Activated naive CD8-positive, alpha-beta T cell treated with anti-CD3 and anti-CD28 coated beads, Interleukin-2, amount 10 ng/mL, durations not matched to agents 7 days and 5 days (primary cell): ENCODE measurements around the gene MYRIP. TPM values are rescaled to one million over a fixed set of nuclear protein-coding genes. Genes with fewer than 3 reads are reported as not detected.
"Not testable (repeated sequence)": the region's sequence is repeated elsewhere in the genome, so short reads cannot be mapped to it uniquely, and the experiment has no call there.

ENCODE experiments used
- ATAC-seq: fragments of 150-1000 bp; cut with Tn5 transposase; one replicate; pipeline ENCODE4 v1.10.0; 2021; ENCODE audit warnings: low read depth, moderate library complexity
- POLR2A ChIA-PET: fragments of 350-600 bp; sonication (Branson Sonifier 250); formaldehyde crosslinking; loops from one replicate; lab custom pipeline; 2021; ENCODE audit warnings: antibody characterized with exemption; lab: Charles Lee
- DNase-seq: peaks from one replicate; pipeline ENCODE4 v3.0.0; 2021
- H3K27ac Mint-ChIP-seq: one replicate; pipeline ENCODE4 v1.8.0; 2022; ENCODE audit warnings: mild to moderate bottlenecking, mixed read lengths
- H3K27me3 Mint-ChIP-seq: one replicate; pipeline ENCODE4 v1.8.0; 2022; ENCODE audit warnings: mild to moderate bottlenecking, moderate library complexity, mixed read lengths
- H3K36me3 Mint-ChIP-seq: one replicate; pipeline ENCODE4 v1.8.0; 2021; ENCODE audit warnings: mild to moderate bottlenecking, mixed read lengths
- H3K4me1 Mint-ChIP-seq: one replicate; pipeline ENCODE4 v1.8.0; 2021; ENCODE audit warnings: mixed read lengths
- H3K4me3 Mint-ChIP-seq: one replicate; pipeline ENCODE4 v1.8.0; 2022; ENCODE audit warnings: mild to moderate bottlenecking, moderate library complexity, mixed read lengths
- H3K9me3 Mint-ChIP-seq: one replicate; pipeline ENCODE4 v1.8.0; 2021; ENCODE audit warnings: mixed read lengths
- total RNA-seq, 2 experiments: library from RNA; stranded (reverse); gene quantifications; one replicate each; pipeline ENCODE4 v1.2.3, GENCODE V29; 2021

Gene MYRIP
- total RNA-seq, 2 experiments from 2014 or later, result not detected

- H3K4me3 Mint-ChIP-seq, result no peak overlapping the region
- no peaks in the 10 kb centered on the region for H3K36me3 Mint-ChIP-seq
- no peaks in the 10 kb centered on the region for H3K4me1 Mint-ChIP-seq
- POLR2A ChIA-PET, result no interaction called here
- H3K9me3 Mint-ChIP-seq, result no peaks in the 10 kb centered on the region
- H3K27me3 Mint-ChIP-seq, result no peaks in the 10 kb centered on the region
- ATAC-seq (no peak), DNase-seq (no peak)
- no peak overlapping the region for H3K27ac Mint-ChIP-seq
These were observed 449.1 kb downstream of the MYRIP start for GRCh38 chr3:40258555-40258954.

DNA sequence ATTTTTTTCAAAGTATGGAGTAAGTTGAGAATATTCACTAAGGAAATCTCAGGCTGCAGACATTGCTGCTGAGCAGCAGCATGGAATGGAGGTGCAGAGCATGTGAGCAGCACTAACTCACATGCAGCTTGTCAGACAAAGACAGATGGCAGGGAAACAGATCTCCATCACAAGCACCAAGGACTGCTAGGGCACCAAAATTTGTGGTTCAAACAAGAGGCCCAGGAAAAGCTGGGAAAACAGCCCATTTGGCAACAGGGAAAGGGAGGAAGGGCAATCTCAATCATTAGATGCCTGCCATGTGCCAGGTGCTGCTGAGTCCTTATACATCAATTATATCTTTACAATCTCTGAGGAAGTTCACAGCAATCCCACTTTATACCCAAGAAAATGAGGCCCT, 452.9 kb downstream of the MYRIP start:
- POLR2A ChIA-PET, result no interaction called here
- Mint-ChIP-seq H3K36me3 (no peaks in the 10 kb centered on the region), H3K4me1 (no peaks in the 10 kb centered on the region), H3K9me3 (no peaks in the 10 kb centered on the region), H3K27me3 (no peaks in the 10 kb centered on the region), H3K27ac (no peak overlapping the region), H3K4me3 (no peak overlapping the region)
- DNase-seq, result no peak
- no peak for ATAC-seq

DNA sequence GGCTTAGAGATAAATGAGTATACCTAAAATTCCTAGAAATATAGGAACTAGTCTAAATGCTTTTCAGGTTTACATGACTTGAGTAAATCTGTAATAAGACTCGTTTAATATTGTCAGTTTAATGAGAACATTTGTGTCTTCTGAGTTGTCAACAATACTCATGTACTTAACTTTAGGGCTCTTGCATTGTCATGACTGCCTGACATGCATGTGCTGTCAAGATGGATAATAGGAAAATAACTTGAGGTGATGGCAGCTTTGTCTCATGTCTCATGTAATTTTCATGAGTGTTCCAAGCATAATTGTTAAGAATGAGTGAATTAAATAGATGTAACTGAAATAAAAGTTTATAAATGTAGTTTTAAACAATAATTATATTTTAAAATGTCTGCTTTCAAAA, 455.0 kb downstream of the MYRIP start:
- POLR2A ChIA-PET, result no interaction called here

DNA sequence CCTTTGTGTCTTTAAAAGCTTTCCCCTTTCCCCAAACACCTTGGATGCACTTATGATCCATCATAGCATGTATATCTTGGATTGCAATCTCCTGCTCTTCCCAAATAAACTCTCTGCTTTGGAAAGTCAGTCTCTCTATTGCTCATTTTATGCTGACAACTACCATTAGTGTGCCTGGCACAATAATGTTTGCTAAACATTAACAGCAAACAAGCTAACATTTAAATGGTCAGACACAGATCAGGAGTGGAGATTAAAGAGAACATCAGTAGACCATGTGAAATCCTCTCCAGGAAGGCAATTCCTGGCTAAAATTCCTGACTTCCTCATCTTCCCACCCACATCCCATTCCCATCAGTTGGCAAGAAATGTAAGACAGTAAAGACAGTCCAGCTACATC, 455.8 kb downstream of the MYRIP start:
- no peaks in the 10 kb centered on the region for H3K36me3 Mint-ChIP-seq
- no peaks in the 10 kb centered on the region for H3K27me3 Mint-ChIP-seq
- ATAC-seq (no peak), DNase-seq (no peak)
- no peak overlapping the region for H3K27ac Mint-ChIP-seq
- H3K9me3 Mint-ChIP-seq, result no peaks in the 10 kb centered on the region
- no peaks in the 10 kb centered on the region for H3K4me1 Mint-ChIP-seq
- POLR2A ChIA-PET, result no interaction called here
- no peak overlapping the region for H3K4me3 Mint-ChIP-seq

More for the DNA sequence above, 455.0 kb downstream of the MYRIP start:
- H3K4me3 Mint-ChIP-seq, result no peak overlapping the region
- ATAC-seq (no peak), DNase-seq (no peak)
- no peak overlapping the region for H3K27ac Mint-ChIP-seq
- no peaks in the 10 kb centered on the region for H3K4me1 Mint-ChIP-seq
- H3K27me3 Mint-ChIP-seq, result no peaks in the 10 kb centered on the region
- H3K9me3 Mint-ChIP-seq, result no peaks in the 10 kb centered on the region
- no peaks in the 10 kb centered on the region for H3K36me3 Mint-ChIP-seq

DNA sequence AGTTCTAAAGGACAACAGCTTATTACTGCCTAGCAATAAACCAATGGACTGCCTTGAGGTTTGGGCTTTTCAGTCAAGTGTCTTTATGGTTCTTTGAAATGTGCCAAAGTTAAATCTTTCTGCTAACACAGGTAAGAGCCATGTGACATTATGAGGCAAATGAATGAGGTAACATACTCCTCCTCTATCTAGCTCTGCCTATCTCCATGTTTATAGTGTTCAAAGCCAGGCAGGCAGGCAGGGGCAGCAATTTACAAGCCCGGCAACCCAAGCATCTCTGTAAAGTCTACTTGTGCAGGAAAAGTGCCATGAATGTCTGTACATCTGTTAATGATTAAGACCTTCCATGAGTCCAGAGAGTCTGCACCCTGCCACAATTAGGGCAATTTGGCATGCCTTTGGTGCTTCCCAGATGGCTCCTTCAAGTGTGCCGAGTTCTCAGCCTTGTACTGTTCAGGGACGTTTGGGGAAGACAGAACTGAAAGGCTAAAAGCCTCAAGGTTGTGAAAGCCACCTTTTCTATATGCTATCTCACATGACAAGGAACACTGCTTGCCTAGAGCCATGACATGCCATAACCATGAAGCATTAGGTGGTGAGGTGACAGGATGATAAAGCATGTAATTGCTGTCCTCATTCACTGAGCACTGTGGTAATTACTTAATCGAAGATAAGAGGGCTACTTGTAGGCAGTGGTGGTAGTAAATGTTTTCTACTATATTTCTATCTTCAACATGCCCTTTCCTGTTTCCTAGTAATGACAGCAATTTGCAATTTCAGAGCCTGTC, 458.7 kb downstream of the MYRIP start:
- Mint-ChIP-seq H3K27ac (no peak overlapping the region), H3K9me3 (peaks cover 4% of the 10 kb centered on the region), H3K4me1 (peaks cover 2% of the 10 kb centered on the region), H3K36me3 (no peaks in the 10 kb centered on the region), H3K4me3 (no peak overlapping the region), H3K27me3 (no peaks in the 10 kb centered on the region)
- POLR2A ChIA-PET, result no interaction called here
- DNase-seq, result no peak
- no peak for ATAC-seq

DNA sequence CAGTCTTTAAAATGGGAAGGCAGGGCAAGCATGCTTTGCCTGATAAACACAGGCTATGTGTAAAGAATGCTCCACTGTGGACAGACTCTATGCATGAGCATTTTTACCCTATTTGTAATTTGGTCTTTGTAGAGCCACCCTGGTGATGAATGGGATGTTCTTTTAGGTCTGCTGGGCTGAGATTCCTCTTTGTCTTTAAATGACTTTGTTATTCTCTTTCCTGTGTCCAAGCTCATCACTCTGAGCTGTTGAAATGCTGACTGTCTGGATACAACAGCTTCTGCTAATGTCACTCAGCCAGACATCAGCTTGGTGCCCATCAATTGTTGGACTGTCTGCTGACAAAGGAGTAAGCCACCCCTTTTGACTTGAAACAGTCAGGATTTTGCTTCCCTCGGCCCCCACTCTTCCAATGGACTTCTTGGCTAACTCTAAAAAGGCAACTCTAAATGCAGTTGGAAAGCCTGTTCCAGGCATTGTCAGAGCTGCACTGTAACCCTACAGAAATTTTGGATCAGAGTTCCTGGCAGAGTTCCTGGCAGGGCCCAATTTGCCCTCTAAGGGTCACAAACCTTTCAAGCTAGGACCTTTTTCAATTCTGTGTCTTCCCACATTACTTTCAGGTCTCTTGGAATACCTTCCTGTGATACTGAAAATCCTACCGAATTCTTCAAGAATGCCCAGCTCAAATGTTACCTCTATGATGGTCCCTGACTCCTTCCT, 459.6 kb downstream of the MYRIP start:
- H3K27me3 Mint-ChIP-seq, result no peaks in the 10 kb centered on the region
- H3K4me1 Mint-ChIP-seq, result peaks cover 2% of the 10 kb centered on the region
- POLR2A ChIA-PET, result no interaction called here
- ATAC-seq (no peak), DNase-seq (no peak)
- H3K9me3 Mint-ChIP-seq, result peaks cover 4% of the 10 kb centered on the region
- no peaks in the 10 kb centered on the region for H3K36me3 Mint-ChIP-seq
- no peak overlapping the region for H3K27ac Mint-ChIP-seq
- no peak overlapping the region for H3K4me3 Mint-ChIP-seq

GRCh38 chr3:40278791-40279190, 469.4 kb downstream of the MYRIP start:
- DNase-seq (no peak), ATAC-seq (no peak)
- peaks cover 1% of the 10 kb centered on the region for H3K4me1 Mint-ChIP-seq
- POLR2A ChIA-PET, result no interaction called here
- peaks cover 2% of the 10 kb centered on the region for H3K36me3 Mint-ChIP-seq
- H3K9me3 Mint-ChIP-seq, result no peaks in the 10 kb centered on the region
- H3K27me3 Mint-ChIP-seq, result no peaks in the 10 kb centered on the region
- no peak overlapping the region for H3K4me3 Mint-ChIP-seq
- no peak overlapping the region for H3K27ac Mint-ChIP-seq

DNA sequence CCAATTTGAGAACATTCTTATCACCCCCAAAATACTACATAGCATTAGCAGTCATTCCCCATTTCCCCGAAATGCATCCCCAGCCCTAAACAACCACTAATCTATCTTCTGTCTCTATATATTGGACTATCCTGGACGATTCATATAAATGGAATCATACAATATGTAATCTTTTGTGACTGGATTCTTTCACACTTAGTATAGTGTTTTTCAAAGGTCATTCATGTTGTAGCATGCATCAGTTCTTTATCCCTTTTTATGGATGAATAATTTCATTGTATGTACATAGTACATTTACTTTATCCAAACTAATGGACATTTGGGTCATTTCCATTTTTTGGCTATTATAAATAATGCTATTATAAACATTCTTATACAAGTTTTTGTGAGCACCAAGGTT, 472.6 kb downstream of the MYRIP start:
- Mint-ChIP-seq H3K4me3 (no peak overlapping the region), H3K9me3 (no peaks in the 10 kb centered on the region), H3K27ac (no peak overlapping the region), H3K27me3 (no peaks in the 10 kb centered on the region), H3K4me1 (peaks cover 1% of the 10 kb centered on the region), H3K36me3 (no peaks in the 10 kb centered on the region)
- no peak for ATAC-seq
- POLR2A ChIA-PET, result no interaction called here
- DNase-seq, result no peak

- ATAC-seq, POLR2A ChIA-PET, H3K36me3 Mint-ChIP-seq, H3K4me3 Mint-ChIP-seq, DNase-seq, H3K27ac Mint-ChIP-seq, H3K4me1 Mint-ChIP-seq, H3K9me3 Mint-ChIP-seq, H3K27me3 Mint-ChIP-seq: not testable (repeated sequence)
These were observed 473.6 kb downstream of the MYRIP start for GRCh38 chr3:40283057-40283456.

- DNase-seq, result no peak
- H3K4me3 Mint-ChIP-seq, result no peak overlapping the region
These were observed 477.8 kb downstream of the MYRIP start for GRCh38 chr3:40287248-40287647.

GRCh38 chr3:40290396-40290795, 481.0 kb downstream of the MYRIP start:
- Mint-ChIP-seq H3K9me3 (peaks cover 6% of the 10 kb centered on the region), H3K36me3 (peaks cover 17% of the 10 kb centered on the region), H3K27ac (no peak overlapping the region), H3K4me1 (peaks cover 1% of the 10 kb centered on the region), H3K27me3 (no peaks in the 10 kb centered on the region), H3K4me3 (no peak overlapping the region)
- no peak for ATAC-seq
- POLR2A ChIA-PET, result no interaction called here
- no peak for DNase-seq

More at GRCh38 chr3:40287248-40287647, 477.8 kb downstream of the MYRIP start:
- POLR2A ChIA-PET, result no interaction called here
- Mint-ChIP-seq H3K36me3 (peaks cover 11% of the 10 kb centered on the region), H3K27ac (no peak overlapping the region), H3K27me3 (no peaks in the 10 kb centered on the region), H3K9me3 (peaks cover 6% of the 10 kb centered on the region), H3K4me1 (peaks cover 1% of the 10 kb centered on the region)
- ATAC-seq, result no peak

DNA sequence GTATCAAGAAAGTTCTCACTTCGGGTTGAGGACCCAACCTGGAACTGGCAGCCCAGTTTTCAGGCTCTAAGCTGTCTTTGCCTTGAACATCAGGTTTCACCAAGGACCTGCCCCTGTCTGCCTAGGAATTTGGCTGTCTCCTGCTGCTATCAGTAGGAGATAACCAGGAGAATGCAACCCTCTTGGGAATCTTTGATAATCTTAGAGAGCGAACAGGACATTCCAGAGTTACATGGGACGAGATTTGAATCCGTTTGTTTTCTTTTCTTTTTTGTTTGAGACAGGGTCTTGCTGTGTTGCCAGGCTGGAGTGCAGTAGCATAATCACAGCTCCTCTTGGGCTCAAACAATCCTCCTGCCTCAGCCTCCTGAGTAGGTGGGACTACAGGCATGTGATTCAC, 482.1 kb downstream of the MYRIP start:
- Mint-ChIP-seq H3K27me3 (no peaks in the 10 kb centered on the region), H3K27ac (no peak overlapping the region)
- ATAC-seq, result no peak

DNA sequence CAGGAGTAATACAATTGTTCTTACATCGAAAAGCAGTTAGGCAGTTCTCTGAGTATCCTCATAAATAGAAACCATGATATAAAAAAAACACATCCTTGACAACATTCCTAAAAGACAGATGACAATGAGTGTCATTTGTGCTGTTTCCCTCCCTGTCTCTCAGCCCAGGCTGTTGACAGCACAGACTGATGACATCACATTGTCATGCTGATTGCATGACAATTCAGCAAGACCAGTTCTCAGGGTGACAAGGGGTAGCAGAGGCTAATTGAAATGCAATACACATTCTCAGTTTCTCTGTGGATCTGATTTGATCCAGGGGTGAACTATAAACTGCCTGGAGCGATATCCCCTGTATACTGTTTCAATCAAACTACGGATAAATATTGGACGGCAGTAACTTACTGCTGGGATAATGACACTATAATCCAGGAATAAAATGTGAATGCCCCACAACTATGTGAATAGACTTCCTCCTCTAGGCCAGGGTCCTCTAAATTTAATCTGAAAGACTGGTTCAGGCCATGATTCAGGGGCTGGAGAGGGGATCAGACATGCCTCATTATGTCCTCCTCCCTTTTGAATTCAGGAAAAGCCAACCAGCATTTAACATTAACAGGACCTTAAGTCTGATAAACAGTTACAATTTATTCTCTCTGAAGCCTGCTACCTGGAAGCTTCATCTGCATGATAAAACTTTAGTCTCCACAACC, 483.4 kb downstream of the MYRIP start:
- peaks cover 22% of the 10 kb centered on the region for H3K36me3 Mint-ChIP-seq
- ATAC-seq, result no peak
- peaks cover 6% of the 10 kb centered on the region for H3K9me3 Mint-ChIP-seq
- DNase-seq, result no peak
- H3K27ac Mint-ChIP-seq, result no peak overlapping the region
- POLR2A ChIA-PET, result no interaction called here
- H3K4me1 Mint-ChIP-seq, result peaks cover 1% of the 10 kb centered on the region
- H3K27me3 Mint-ChIP-seq, result no peaks in the 10 kb centered on the region
- no peak overlapping the region for H3K4me3 Mint-ChIP-seq

More for the DNA sequence above, 482.1 kb downstream of the MYRIP start:
- Mint-ChIP-seq H3K4me1 (peaks cover 1% of the 10 kb centered on the region), H3K4me3 (no peak overlapping the region), H3K36me3 (peaks cover 17% of the 10 kb centered on the region), H3K9me3 (peaks cover 6% of the 10 kb centered on the region)
- POLR2A ChIA-PET, result no interaction called here
- DNase-seq, result no peak
